H1 (cell line): ENCODE results near the gene ARHGAP24. TPM values are rescaled to one million over a fixed set of nuclear protein-coding genes. Genes with fewer than 3 reads are reported as not detected.

Experiments
- ATF2 ChIP-seq: IDR thresholded peaks from 2 replicates; pipeline ENCODE4 v1.6.1; 2012; ENCODE audit warnings: low read length, inconsistent platforms
- CHD7 ChIP-seq: fragments of 300-600 bp; sonication (generic); IDR thresholded peaks from 2 replicates; pipeline ENCODE4 v1.7.1; 2012; ENCODE audit warnings: low read length, moderate library complexity, mild to moderate bottlenecking, inconsistent platforms; ENCODE audit not compliant: insufficient replicate concordance
- EGR1 ChIP-seq: IDR thresholded peaks from 2 replicates; pipeline ENCODE4 v1.6.1; 2011; ENCODE audit warnings: low read depth, low read length, borderline replicate concordance
- KDM4A ChIP-seq: IDR thresholded peaks from one replicate; pipeline ENCODE4 v1.7.1; 2012; ENCODE audit warnings: low read depth, mild to moderate bottlenecking, moderate library complexity, low read length, inconsistent platforms; ENCODE audit not compliant: severe bottlenecking
- RFX5 ChIP-seq: IDR thresholded peaks from 2 replicates; pipeline ENCODE4 v1.6.1; 2011; ENCODE audit warnings: low read depth, low read length, improper control_type of control experiment, borderline replicate concordance
- RXRA ChIP-seq: IDR thresholded peaks from 2 replicates; pipeline ENCODE4 v1.6.1; 2011; ENCODE audit warnings: low read depth, mild to moderate bottlenecking, low read length, moderate library complexity; ENCODE audit not compliant: insufficient read depth
- SIRT6 ChIP-seq: IDR thresholded peaks from one replicate; pipeline ENCODE4 v1.7.1; 2012; ENCODE audit warnings: low read length, inconsistent platforms
- SP1 ChIP-seq: IDR thresholded peaks from 2 replicates; pipeline ENCODE4 v1.6.1; 2011; ENCODE audit warnings: low read depth, low read length
- YY1 ChIP-seq: IDR thresholded peaks from 2 replicates; pipeline ENCODE4 v1.6.1; 2011; ENCODE audit warnings: low read depth, mild to moderate bottlenecking, low read length
- polyA plus RNA-seq, 7 experiments: library from polyadenylated mRNA; depleted of rRNA in 3 of 7; stranded (reverse) in 5 of 7; unstranded in 2 of 7; fragments of >200 nt in 5 of 7; fragments of 200-250 nt in 2 of 7; gene quantifications; 1 replicate in 5 of 7; 2 replicates in 1 of 7; 4 replicates in 1 of 7; pipeline versions ENCODE4 v1.2.1 to v1.2.3, GENCODE V29; 2011 to 2013; ENCODE audit warnings: missing spikeins in 2 of 7, mixed read lengths in 2 of 7
- total RNA-seq: library from RNA; stranded (reverse); fragmentation: NEBNext Ultra II Directional; extraction: Animal tissue kit (Norgen Biotek cat#: 25700); gene quantifications from 2 replicates; pipeline ENCODE4 v1.2.1, GENCODE V29; 2021

ARHGAP24 gene
- total and polyA plus RNA-seq, 2 of the 8 experiments (the other 6 are each of a cell fraction or from before 2014, with no cell fraction given): 0.08 to 0.50 TPM

GRCh38 chr4:85805891-85806290 lies 330.9 kb downstream of the ARHGAP24 start (continued):
- no peak for TF ChIP-seq CHD7
- TF ChIP-seq RFX5: no peak
- no peak for TF ChIP-seq EGR1
- no peak for TF ChIP-seq ATF2
- no peak for TF ChIP-seq SIRT6
- no peak for TF ChIP-seq YY1
- no peak for TF ChIP-seq KDM4A
- TF ChIP-seq SP1: no peak
- no peak for TF ChIP-seq RXRA
